KMS-11 (cell line): ENCODE measurements around the gene INTS14.
"Not testable (repeated sequence)": the region's sequence is repeated elsewhere in the genome, so short reads cannot be mapped to it uniquely, and the experiment has no call there.

ENCODE experiments used
- H2AFZ ChIP-seq: fragments of 200-600 bp; sonication (generic); 2 replicates; pipeline ENCODE4 v1.6.1; 2016; ENCODE audit warnings: antibody characterized with exemption, mixed run types, low read depth
- H3K27ac ChIP-seq: fragments of 200-600 bp; sonication (generic); 2 replicates; pipeline ENCODE4 v1.6.1; 2016; ENCODE audit warnings: mild to moderate bottlenecking, mixed run types
- H3K27me3 ChIP-seq: fragments of 200-600 bp; sonication (generic); 2 replicates; pipeline ENCODE4 v1.6.1; 2017; ENCODE audit warnings: mild to moderate bottlenecking, low read depth, mixed run types, moderate library complexity; ENCODE audit not compliant: insufficient read depth
- H3K36me3 ChIP-seq: fragments of 200-600 bp; sonication (generic); 2 replicates; pipeline ENCODE4 v1.6.1; 2017; ENCODE audit warnings: mild to moderate bottlenecking, mixed run types; ENCODE audit not compliant: insufficient read depth
- H3K4me1 ChIP-seq: fragments of 200-600 bp; sonication (generic); 2 replicates; pipeline ENCODE4 v1.6.1; 2016; ENCODE audit warnings: mild to moderate bottlenecking, low read depth, mixed run types; ENCODE audit not compliant: poor library complexity, severe bottlenecking
- H3K4me2 ChIP-seq: fragments of 200-600 bp; sonication (generic); 2 replicates; pipeline ENCODE4 v1.7.0; 2016; ENCODE audit warnings: mild to moderate bottlenecking, mixed run types
- H3K4me3 ChIP-seq: fragments of 200-600 bp; sonication (generic); IDR thresholded peaks from 2 replicates; pipeline ENCODE4 v1.6.1; 2017; ENCODE audit warnings: low read depth, low read length, mixed read lengths; ENCODE audit not compliant: insufficient read depth
- H3K79me2 ChIP-seq: fragments of 200-600 bp; sonication (generic); 2 replicates; pipeline ENCODE4 v1.6.1; 2016; ENCODE audit warnings: low read depth, mixed run types; ENCODE audit not compliant: insufficient read depth
- H3K9ac ChIP-seq: fragments of 200-600 bp; sonication (generic); 2 replicates; pipeline ENCODE4 v1.6.1; 2016; ENCODE audit warnings: mild to moderate bottlenecking, mixed run types
- H4K20me1 ChIP-seq: fragments of 200-600 bp; sonication (generic); 2 replicates; pipeline ENCODE4 v1.6.1; 2016; ENCODE audit warnings: mild to moderate bottlenecking, mixed run types; ENCODE audit not compliant: insufficient read depth
- TF ChIP-seq, protein P1 (sequence below): fragments of 200-600 bp; sonication (generic); conservative IDR thresholded peaks from 2 replicates; pipeline ENCODE4 v1.6.1; 2017; ENCODE audit warnings: low read depth, mild to moderate bottlenecking, antibody characterized with exemption, low read length, moderate library complexity, mixed read lengths

Gene INTS14

DNA sequence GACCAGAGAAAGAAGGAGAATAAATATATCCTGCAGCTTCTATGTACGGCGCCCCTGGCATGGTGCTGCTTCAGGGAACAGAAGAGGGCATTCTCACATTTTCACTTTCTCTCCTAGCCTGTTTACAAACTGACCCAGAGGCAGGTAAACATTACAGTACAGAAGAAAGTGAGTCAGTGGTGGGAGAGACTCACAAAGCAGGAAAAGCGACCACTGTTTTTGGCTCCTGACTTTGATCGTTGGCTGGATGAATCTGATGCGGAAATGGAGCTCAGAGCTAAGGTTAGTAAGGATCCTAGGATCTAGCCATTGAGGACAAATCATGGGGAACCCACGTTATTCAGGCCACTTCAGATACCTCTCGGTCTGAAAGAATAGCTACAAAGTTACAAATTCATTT lies 54.3 kb downstream of the INTS14 start:
- no peak overlapping the region for H2AFZ ChIP-seq
- H3K4me2 ChIP-seq: no peak overlapping the region
- H3K79me2 ChIP-seq: no peaks in the 10 kb centered on the region; the same call in 1 of the 2 replicates
- no peaks in the 10 kb centered on the region for H4K20me1 ChIP-seq
- H3K4me1 ChIP-seq: no peaks in the 10 kb centered on the region
- TF ChIP-seq, protein P1, sequence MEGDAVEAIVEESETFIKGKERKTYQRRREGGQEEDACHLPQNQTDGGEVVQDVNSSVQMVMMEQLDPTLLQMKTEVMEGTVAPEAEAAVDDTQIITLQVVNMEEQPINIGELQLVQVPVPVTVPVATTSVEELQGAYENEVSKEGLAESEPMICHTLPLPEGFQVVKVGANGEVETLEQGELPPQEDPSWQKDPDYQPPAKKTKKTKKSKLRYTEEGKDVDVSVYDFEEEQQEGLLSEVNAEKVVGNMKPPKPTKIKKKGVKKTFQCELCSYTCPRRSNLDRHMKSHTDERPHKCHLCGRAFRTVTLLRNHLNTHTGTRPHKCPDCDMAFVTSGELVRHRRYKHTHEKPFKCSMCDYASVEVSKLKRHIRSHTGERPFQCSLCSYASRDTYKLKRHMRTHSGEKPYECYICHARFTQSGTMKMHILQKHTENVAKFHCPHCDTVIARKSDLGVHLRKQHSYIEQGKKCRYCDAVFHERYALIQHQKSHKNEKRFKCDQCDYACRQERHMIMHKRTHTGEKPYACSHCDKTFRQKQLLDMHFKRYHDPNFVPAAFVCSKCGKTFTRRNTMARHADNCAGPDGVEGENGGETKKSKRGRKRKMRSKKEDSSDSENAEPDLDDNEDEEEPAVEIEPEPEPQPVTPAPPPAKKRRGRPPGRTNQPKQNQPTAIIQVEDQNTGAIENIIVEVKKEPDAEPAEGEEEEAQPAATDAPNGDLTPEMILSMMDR: no peak
- H3K9ac ChIP-seq: no peak overlapping the region
- H3K27me3 ChIP-seq: no peaks in the 10 kb centered on the region
- no peak overlapping the region for H3K4me3 ChIP-seq
- 0 out of 2 replicates have a peak, but pooled peaks cover 3% of the 10 kb centered on the region for H3K36me3 ChIP-seq
- no peak overlapping the region for H3K27ac ChIP-seq

DNA sequence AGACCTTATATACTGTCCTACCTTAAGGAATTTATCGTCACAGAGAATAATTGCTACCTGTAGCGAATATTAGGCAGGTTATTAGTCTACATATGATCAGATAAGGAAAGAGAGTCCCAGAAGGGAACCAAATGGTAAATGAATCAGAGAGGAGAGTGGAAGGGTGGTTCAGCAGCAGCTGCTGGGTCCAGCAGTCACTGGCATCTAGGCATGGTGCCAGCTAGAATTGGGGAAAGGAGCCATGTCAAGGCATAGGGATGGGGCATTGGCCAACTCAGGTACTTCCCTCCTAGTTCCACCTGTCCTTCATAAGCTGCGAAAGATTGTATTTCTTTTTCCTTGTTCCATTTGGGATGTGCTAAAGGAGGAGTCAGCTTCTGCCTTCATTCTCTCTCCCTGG lies 57.2 kb downstream of the INTS14 start:
- H2AFZ ChIP-seq: no peak overlapping the region
- H3K4me3 ChIP-seq: no peak overlapping the region
- H4K20me1 ChIP-seq: peaks cover 7% of the 10 kb centered on the region
- H3K9ac ChIP-seq: no peak overlapping the region
- H3K4me1 ChIP-seq: peaks cover 26% of the 10 kb centered on the region
- H3K27me3 ChIP-seq: no peaks in the 10 kb centered on the region
- H3K36me3 ChIP-seq: 0 out of 2 replicates have a peak, but pooled peaks cover 3% of the 10 kb centered on the region
- no peak overlapping the region for H3K27ac ChIP-seq
- H3K79me2 ChIP-seq: peaks cover 8% of the 10 kb centered on the region; the same call in 1 of the 2 replicates
- TF ChIP-seq, protein P1: no peak
- H3K4me2 ChIP-seq: no peak overlapping the region

DNA sequence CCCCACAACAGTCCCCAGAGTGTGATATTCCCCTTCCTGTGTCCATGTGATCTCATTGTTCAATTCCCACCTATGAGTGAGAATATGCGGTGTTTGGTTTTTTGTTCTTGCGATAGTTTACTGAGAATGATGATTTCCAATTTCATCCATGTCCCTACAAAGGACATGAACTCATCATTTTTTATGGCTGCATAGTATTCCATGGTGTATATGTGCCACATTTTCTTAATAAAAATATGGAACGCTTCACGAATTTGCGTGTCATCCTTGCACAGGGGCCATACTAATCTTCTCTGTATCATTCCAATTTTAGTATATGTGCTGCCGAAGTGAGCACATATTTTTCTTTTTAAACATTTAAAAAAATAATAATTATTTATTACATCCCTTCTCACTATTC lies 58.1 kb downstream of the INTS14 start:
- Histone ChIP-seq H3K4me1 (peaks cover 29% of the 10 kb centered on the region), H3K79me2 (peaks cover 17% of the 10 kb centered on the region; the same call in 1 of the 2 replicates)
- not testable (repeated sequence) for H3K4me2 ChIP-seq, H3K9ac ChIP-seq, H4K20me1 ChIP-seq, H2AFZ ChIP-seq, H3K4me3 ChIP-seq, H3K36me3 ChIP-seq, H3K27me3 ChIP-seq, H3K27ac ChIP-seq

DNA sequence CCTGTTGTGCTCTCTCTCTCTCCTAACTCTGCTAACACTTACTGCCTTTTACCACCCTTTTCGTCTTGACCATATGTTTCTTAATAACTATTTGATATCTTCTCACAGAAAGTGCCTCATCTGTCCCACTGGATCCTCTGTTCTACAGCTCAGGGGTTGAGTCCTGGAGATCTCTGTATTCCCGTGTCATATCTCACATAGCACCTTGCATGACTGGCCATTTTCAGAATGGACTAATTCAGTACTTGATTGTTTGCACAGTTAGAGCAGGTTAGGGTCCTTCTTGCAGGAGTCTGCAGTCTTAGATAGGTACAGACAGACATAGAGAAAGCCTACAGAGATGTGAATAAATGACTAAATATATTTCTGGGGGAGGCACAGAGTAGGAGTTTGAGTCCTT lies 59.7 kb downstream of the INTS14 start:
- TF ChIP-seq, protein P1: no peak
- Histone ChIP-seq H2AFZ (no peak overlapping the region), H3K4me1 (peaks cover 29% of the 10 kb centered on the region), H3K9ac (no peak overlapping the region), H3K36me3 (no peaks in the 10 kb centered on the region), H3K79me2 (peaks cover 33% of the 10 kb centered on the region), H4K20me1 (peaks cover 9% of the 10 kb centered on the region), H3K27me3 (no peaks in the 10 kb centered on the region), H3K27ac (no peak overlapping the region), H3K4me2 (no peak overlapping the region), H3K4me3 (no peak overlapping the region)

DNA sequence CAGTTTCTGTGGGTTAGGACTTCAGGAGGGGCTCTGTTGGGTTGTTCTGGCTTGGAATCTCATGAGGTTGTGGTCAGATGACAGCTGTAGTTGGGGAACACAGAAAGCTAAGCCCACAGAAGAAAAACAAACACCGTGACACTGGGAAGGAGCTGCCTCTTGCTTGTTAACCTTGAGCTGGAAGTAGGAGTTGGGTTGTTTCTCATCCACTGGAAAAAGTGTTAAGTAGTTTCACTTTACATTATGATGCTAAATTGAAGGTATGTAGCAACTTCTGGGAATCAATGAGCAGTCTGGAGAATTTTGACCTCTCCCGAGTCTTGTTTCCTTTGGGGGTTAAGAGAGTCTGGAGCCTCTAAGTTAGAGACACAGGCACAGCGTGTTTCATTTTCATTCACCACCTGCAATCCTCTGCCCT lies 60.2 kb downstream of the INTS14 start:
- Histone ChIP-seq H3K36me3 (no peaks in the 10 kb centered on the region), H3K9ac (no peak overlapping the region; the same call in 1 of the 2 replicates), H3K79me2 (peaks cover 38% of the 10 kb centered on the region), H3K4me3 (no peak overlapping the region), H3K27me3 (no peaks in the 10 kb centered on the region), H2AFZ (no peak overlapping the region), H3K27ac (peak overlapping the region; percentile 27), H4K20me1 (peaks cover 14% of the 10 kb centered on the region), H3K4me2 (peak overlapping the region; percentile 41), H3K4me1 (peaks cover 29% of the 10 kb centered on the region)
- TF ChIP-seq, protein P1: no peak

DNA sequence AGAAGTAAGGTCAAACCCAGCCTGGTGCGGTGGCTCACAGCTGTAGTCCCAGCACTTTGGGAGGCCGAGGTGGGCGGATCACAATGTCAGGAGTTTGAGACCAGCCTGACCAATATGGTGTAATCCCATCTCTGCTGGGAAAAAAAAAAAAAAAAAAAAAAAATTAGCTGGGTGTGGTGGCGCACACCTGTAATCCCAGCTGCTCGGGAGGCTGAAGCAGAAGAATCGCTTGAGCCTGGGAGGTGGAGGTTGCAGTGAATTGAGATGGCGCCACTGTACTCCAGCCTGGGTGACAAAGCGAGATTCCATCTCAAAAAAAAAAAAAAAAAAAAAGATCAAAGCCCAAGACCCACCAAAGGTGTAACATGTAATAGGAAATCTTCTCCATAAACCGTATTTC lies 61.6 kb downstream of the INTS14 start:
- H3K36me3 ChIP-seq, H2AFZ ChIP-seq, H3K4me2 ChIP-seq, H3K27me3 ChIP-seq, H3K4me3 ChIP-seq, H3K27ac ChIP-seq, H3K9ac ChIP-seq: not testable (repeated sequence)
- H4K20me1 ChIP-seq: peaks cover 14% of the 10 kb centered on the region
- H3K79me2 ChIP-seq: peaks cover 51% of the 10 kb centered on the region
- H3K4me1 ChIP-seq: peaks cover 29% of the 10 kb centered on the region
